Stimulated activated CD4-positive, alpha-beta T cell treated with anti-CD3 and anti-CD28 coated beads, TNF-alpha, amount 100 ng/mL, for 4 hours (primary cell): ENCODE measurements around the gene NYNRIN.

Source experiments
- DNase-seq, 3 experiments: peaks; one replicate each; pipeline ENCODE4 v3.0.0-alpha.2; 2020; ENCODE audit warnings: low read depth in 3 of 3

The NYNRIN gene

GRCh38 chr14:24392325-24393091 lies 6.3 kb upstream of the NYNRIN start:
- DNase-seq: no peak

DNA sequence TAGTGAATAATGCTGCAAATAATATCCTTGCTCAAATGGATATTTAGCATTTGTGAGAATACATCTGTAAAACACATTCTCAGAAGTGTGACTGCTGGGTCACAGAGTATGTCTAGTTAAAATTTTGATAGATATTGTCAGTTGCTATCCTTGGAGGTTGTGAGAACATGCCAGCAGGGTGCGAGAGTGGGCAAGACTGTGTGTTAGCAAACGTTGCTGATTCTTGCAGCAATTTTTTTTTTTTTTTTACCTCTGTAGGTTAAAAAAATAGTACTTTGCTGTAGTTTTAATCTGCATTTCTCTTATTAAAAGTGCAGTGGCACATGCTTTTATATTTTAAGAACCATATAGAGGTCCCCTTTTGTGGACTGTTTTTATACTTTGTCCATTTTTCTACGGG lies 4.5 kb upstream of the NYNRIN start:
- DNase-seq: no peak

- DNase-seq: no peak
These were observed 2.9 kb upstream of the NYNRIN start for GRCh38 chr14:24395609-24396582.

DNA sequence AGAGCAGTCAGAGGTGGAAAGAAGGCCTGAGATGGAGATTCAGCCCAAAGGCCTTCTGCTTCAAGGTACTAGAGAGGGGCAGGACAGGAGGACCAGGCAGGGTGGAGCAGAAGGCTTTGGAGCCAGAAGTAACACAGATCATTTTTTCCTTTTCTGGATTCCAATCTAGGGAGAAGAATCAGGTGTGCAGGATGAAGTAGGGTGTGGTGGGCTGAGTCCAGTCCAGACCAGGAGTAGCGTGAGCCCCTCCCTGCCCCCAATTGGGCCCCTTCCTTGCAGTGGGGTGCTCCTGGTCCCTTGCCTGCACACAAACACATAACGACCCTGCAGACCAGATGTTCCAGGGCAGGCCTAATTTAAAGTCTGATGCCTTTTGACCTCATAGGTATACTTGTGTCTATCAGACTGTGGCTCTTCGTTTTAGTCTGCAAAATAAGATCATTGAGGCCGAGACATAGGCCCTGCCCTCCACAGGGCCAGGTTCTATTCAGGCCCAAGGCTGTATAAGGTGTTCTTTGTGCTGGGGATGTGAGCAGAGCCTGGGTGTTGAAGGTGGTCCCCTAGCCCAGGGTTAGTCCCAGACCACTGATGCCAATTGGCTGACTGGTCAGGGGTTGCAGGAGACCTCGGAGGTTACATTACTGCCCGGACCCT lies 1.0 kb upstream of the NYNRIN start:
- no peak for DNase-seq

GRCh38 chr14:24398293-24398652 lies 530 bp upstream of the NYNRIN start:
- DNase-seq: no peak

GRCh38 chr14:24399447-24399822 lies 632 bp downstream of the NYNRIN start:
- no peak for DNase-seq

DNA sequence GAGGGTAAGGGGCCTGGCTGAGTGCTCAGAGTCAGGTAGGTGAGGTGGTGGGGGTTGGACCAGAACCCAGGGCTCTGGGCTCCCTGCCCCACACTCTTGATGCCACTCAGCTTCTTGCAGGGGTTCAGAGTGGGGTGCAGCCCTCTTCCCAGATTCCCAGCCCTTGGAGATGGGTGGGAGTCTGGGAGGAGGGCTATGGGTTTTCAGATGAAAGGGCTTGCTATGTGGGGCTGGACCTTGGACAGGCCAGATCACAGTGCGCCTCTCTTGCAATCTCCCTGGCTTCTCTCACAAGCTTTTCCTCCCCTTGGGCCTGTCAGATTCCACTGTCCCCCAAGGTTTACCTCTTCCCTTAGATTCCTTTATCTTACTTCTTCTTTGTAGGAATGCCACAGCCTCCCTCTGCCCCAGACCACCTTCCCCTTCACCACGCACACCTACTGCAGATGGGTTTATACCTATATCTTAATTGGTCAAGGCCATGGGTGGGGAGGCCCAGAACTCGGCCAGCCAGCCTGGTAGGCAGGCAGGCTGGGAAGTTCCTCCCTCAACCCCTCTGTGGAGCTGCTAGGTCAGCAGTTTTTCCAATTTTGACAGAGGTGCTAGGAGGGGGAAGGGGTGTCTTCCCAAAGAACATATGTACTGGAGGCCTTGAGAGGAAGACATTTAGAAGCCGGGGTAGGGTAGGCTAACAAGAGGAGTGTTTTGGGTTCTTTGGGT lies 1.4 kb downstream of the NYNRIN start:
- no peak for DNase-seq

GRCh38 chr14:24401810-24402702 lies 3.3 kb downstream of the NYNRIN start:
- no peak for DNase-seq

DNA sequence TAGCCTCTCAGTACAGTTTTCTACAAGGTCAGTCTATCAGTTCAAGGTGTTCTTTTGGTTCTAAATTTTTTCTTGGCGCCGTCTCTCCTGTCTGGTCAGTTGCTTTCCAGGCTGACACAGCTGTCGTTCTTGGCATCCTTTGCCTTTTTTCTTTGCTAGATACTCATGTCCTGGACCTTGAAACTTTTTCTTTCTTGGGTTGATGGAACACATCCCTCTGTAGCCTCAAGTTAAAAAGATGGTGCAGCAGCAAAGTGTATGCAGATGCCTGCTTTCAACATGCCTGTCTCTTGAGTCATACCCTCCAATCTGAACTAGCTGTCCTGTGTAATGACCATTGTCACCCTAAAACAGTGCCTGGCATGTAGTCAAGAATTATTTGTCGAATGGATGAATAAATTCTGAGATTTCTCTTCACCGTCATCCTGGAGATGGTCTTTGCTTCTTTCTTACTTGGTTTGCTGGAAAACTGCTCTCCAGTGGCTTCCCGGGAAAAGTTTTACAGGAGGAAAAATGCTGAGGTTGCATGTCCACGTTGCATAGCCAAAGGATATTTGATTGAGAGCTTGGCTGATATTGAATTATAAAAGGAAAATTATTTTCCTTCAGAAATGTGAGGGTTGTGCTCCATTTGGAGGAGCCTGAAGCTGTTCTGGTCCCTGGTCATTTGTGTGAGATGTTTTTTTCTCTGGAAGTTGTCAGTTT lies 4.6 kb downstream of the NYNRIN start:
- DNase-seq: no peak

GRCh38 chr14:24404814-24405213 lies 6.0 kb downstream of the NYNRIN start:
- no peak for DNase-seq

DNA sequence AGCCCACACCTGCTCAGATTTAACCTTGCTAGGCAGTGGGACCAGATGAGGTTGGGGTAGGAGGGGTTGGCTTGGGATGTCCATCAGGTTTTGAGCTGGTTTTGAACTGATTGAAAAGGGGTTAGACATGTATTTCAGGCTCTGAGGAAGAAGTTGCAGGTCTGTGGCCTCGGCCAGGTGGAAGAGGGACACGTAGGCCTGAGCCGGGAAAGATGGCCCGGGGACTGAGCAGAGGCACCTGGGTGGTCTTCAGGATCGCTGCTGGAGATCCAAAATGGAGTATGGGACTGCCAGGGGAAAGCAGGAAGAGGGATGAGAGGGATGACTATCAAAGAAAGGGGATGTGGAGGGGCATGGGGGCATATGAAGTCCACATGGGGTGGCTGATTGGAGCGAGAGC lies 7.6 kb downstream of the NYNRIN start:
- no peak for DNase-seq

DNA sequence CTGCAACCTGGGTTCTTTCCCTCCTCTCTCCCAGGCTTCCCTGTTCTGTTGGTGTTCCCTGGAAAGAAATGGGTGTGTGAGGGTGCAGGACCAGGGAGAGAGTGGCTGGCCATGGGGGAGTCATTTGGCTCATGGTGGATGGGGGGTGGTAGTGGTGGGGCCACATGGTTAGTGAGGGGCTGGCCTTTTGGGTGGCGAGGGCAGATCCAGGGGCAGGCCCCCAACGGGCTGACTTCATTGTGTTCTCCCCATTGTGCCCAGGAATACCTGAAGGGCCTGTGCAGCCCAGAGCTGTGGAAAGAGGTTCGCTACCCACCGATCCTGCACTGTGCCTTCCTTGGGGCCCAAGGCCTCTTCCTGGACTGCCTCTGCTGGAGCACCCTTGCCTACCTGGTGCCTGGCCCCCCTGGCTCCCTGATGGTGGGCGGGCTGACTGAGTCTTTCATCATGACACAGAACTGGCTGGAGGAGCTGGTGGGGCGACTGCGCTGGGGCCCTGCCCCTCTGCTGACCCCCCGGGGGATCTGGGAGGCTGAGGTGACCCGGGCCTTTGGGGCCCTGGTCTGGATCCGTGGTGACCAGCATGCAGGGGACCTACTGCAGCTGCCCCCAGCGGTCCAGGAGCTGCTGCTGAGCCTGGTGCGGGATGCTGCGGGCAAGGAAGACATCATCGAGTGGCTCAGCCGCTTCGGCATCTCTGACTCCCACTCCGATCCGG lies 9.0 kb downstream of the NYNRIN start:
- DNase-seq: no peak

DNA sequence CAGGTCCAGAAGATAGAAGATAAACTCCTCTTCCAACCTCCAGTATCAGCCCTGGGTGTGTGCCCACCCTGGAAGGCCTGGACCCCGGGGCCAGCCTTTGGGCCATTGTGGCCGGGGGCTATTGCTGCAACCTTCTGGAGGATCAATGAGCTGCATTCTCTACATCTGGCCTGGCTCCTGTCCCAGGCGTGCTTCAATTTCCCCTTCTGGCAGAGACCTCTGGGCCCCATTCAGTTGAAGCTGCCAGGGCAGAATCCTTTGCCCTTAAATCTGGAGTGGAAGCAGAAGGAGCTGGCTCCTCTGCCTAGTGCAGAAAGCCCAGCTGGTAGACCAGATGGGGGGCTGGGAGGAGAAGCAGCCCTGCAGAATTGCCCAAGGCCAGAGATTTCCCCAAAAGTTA lies 10.0 kb downstream of the NYNRIN start:
- no peak for DNase-seq

GRCh38 chr14:24409192-24409591 lies 10.4 kb downstream of the NYNRIN start:
- DNase-seq: no peak

GRCh38 chr14:24409956-24410355 lies 11.2 kb downstream of the NYNRIN start:
- no peak for DNase-seq

DNA sequence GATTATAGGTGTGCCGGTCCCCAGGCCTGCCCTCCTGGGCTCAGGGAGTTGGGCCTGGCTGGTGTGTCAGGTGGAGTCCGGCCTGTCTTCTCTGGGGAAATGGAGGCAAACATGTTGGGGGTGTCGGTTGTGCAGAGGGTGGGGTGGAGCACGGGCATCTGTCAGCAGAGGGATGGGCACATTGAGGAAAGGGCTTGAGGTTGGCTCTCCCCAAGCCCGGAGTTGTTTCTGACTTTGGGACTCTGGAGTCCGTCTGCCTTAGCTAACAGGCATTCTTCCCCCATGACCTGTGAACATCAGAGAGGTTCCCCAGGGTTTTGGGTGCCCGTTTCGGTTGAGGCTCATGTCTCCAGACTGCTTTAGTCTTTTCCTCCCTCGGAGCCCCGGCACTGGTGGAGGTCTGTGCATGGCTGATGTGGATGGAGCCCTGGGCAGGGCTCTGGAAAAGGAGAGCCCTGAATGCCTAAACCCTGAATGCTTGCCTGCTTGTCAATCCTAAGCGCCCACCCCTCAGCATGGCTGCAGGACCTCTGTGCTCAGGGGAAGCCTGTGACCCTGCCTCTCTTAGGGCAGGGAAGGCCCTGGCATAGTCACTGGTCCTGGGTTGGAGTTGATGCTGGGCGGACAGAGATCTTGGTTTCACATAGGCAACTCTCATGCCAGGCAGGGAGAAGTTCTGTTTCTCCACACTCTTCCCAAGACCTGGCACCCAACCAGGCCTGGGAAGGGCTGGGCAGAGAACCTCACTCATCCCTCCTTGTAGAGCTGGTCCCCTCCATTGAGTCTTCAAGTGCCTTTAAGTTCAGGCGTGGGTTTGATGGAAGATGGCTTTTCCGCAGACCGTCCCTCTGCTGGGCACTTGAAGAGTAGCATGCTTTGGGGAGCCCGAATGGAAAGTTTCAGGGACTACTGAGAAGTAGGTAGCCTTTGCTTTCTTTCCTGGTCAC lies 12.9 kb downstream of the NYNRIN start:
- no peak for DNase-seq

- no peak for DNase-seq
These were observed 15.3 kb downstream of the NYNRIN start for GRCh38 chr14:24414077-24414476.

GRCh38 chr14:24414732-24415420 lies 16.1 kb downstream of the NYNRIN start:
- DNase-seq: no peak
